ENCODE measurements around the gene KRTAP26-1.

- TF ChIP-seq CTCF (optimal IDR thresholded peaks at IDR 0.05 in 1 of 3, IDR thresholded peaks at IDR 0.05 in 1 of 3, conservative IDR thresholded peaks at IDR 0.05 in 1 of 3; ENCODE audit: extremely low read depth in 1 of 3, insufficient read depth in 2 of 3, low read length in 3 of 3) = no peak
- no peak for TF ChIP-seq EZH2 (IDR thresholded peaks at IDR 0.05; ENCODE audit: low read length)
Measured at GRCh38 chr21:30271611-30272010, 48.5 kb downstream of the KRTAP26-1 start.

All from keratinocyte (primary cell).